HEK293T (cell line): ENCODE results near the gene ZNF260.
A peak's percentile ranks its signal among the peaks of the same experiment; 100 is the strongest.
"Not testable (repeated sequence)": the region's sequence is repeated elsewhere in the genome, so short reads cannot be mapped to it uniquely, and the experiment has no call there.

Experiments used
- CTCF ChIA-PET: fragments of 350-600 bp; formaldehyde crosslinking; extraction: SDS; loops from one replicate; lab custom pipeline; 2021; ENCODE audit warnings: antibody characterized with exemption, inconsistent platforms; lab: Yijun Ruan, JAX
- POLR2A ChIA-PET: fragments of 350-600 bp; formaldehyde crosslinking; extraction: SDS; loops from one replicate; lab custom pipeline; 2020; ENCODE audit warnings: antibody characterized with exemption, inconsistent platforms; lab: Yijun Ruan, JAX
- DNase-seq: peaks from one replicate; pipeline ENCODE4 v3.0.0; 2012; ENCODE audit warnings: mixed read lengths; ENCODE audit errors: extremely low spot score
- ARNT ChIP-seq: fragments of 450-650 bp; IDR thresholded peaks from 2 replicates; pipeline ENCODE4 v1.6.1; 2017; ENCODE audit warnings: mild to moderate bottlenecking
- BHLHE40 ChIP-seq: fragments of 450-650 bp; IDR thresholded peaks from 2 replicates; pipeline ENCODE4 v1.6.1; 2016; ENCODE audit warnings: mild to moderate bottlenecking, moderate library complexity, borderline replicate concordance
- CTBP1 ChIP-seq: fragments of 450-650 bp; IDR thresholded peaks from 2 replicates; pipeline ENCODE4 v1.6.1; 2016; ENCODE audit warnings: borderline replicate concordance
- ELF4 ChIP-seq: fragments of 450-650 bp; IDR thresholded peaks from 2 replicates; pipeline ENCODE4 v1.6.1; 2017; ENCODE audit warnings: antibody characterized with exemption
- FOXA1 ChIP-seq: fragments of 450-650 bp; IDR thresholded peaks from 2 replicates; pipeline ENCODE4 v1.6.1; 2016; ENCODE audit warnings: mild to moderate bottlenecking
- FOXK2 ChIP-seq: fragments of 450-650 bp; IDR thresholded peaks from 2 replicates; pipeline ENCODE4 v1.6.1; 2016; ENCODE audit warnings: mild to moderate bottlenecking
- FOXM1 ChIP-seq: fragments of 450-650 bp; IDR thresholded peaks from 2 replicates; pipeline ENCODE4 v1.6.1; 2017; ENCODE audit warnings: mild to moderate bottlenecking, borderline replicate concordance
- HDGF ChIP-seq: fragments of 450-650 bp; IDR thresholded peaks from 2 replicates; pipeline ENCODE4 v1.6.1; 2017; ENCODE audit warnings: antibody characterized with exemption, borderline replicate concordance
- L3MBTL2 ChIP-seq: fragments of 450-650 bp; conservative IDR thresholded peaks from 2 replicates; pipeline ENCODE4 v1.6.1; 2016; ENCODE audit warnings: mild to moderate bottlenecking
- LEF1 ChIP-seq: fragments of 450-650 bp; IDR thresholded peaks from 2 replicates; pipeline ENCODE4 v1.6.1; 2017; ENCODE audit warnings: mild to moderate bottlenecking, borderline replicate concordance
- NFRKB ChIP-seq: fragments of 450-650 bp; IDR thresholded peaks from 2 replicates; pipeline ENCODE4 v1.6.1; 2016; ENCODE audit warnings: mild to moderate bottlenecking, moderate library complexity
- SP1 ChIP-seq: fragments of 450-650 bp; IDR thresholded peaks from 2 replicates; pipeline ENCODE4 v1.6.1; 2017
- SUZ12 ChIP-seq: fragments of 450-650 bp; IDR thresholded peaks from 2 replicates; pipeline ENCODE4 v1.6.1; 2016; ENCODE audit warnings: mild to moderate bottlenecking
- TARDBP ChIP-seq: fragments of 450-650 bp; IDR thresholded peaks from 2 replicates; pipeline ENCODE4 v1.6.1; 2016
- ZNF384 ChIP-seq: fragments of 450-650 bp; IDR thresholded peaks from 2 replicates; pipeline ENCODE4 v1.6.1; 2016
- TF ChIP-seq, protein P1 (sequence below): fragments of 450-650 bp; IDR thresholded peaks from 2 replicates; pipeline ENCODE4 v1.6.1; 2016

Gene ZNF260

DNA sequence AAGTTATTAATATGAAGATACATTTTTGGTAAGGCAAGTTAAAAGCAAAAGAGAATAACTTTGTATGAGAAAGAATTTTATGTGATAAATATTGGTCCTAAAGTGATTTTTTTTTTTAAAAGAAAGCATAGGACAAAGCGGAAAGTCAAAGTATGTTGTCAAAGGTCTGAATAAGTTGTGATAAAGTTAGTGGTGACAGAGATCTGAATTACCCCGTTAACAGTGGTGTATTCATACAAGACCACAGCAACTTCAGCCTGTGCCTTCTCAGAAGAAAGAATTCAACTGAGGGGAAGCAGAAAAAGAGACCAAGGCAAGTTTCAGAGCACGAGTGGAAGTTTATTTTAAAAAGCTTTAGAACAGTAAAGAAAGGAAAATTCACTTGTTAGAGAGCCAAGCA lies 19.7 kb downstream of the ZNF260 start:
- no peak for DNase-seq
- TF ChIP-seq SP1 (no peak), HDGF (no peak), LEF1 (no peak), FOXA1 (no peak), FOXK2 (no peak), ARNT (no peak), L3MBTL2 (no peak), FOXM1 (no peak), NFRKB (no peak), TARDBP (no peak), ZNF384 (no peak), ELF4 (no peak), SUZ12 (no peak), CTBP1 (no peak), BHLHE40 (no peak)
- TF ChIP-seq, protein P1, sequence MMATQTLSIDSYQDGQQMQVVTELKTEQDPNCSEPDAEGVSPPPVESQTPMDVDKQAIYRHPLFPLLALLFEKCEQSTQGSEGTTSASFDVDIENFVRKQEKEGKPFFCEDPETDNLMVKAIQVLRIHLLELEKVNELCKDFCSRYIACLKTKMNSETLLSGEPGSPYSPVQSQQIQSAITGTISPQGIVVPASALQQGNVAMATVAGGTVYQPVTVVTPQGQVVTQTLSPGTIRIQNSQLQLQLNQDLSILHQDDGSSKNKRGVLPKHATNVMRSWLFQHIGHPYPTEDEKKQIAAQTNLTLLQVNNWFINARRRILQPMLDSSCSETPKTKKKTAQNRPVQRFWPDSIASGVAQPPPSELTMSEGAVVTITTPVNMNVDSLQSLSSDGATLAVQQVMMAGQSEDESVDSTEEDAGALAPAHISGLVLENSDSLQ: no peak
- POLR2A ChIA-PET: no interaction called here
- CTCF ChIA-PET: no interaction called here

DNA sequence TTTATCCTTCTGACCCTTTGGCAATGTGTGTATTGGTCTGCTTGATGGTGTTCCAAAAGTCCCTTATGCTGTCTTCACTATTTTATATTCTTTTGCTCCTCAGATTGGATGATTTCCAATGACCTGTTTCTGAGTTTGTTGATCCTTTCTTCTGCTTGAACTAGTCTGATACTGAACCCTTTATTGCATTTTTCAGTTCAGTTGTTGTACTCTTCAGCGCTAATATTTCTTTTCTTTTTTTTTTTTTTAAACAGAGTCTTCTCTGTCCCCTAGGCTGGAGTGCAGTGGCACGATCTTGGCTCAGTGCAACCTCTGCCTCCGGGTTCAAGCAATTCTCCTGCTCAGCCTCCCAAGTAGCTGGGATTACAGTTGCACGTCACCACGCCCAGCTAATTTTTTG lies 26.1 kb downstream of the ZNF260 start:
- ChIA-PET CTCF (no interaction called here), POLR2A (interaction anchor here (1.0 kb wide), 1 partner anchor 12 kb away, joined by 4 read pairs; the partner anchor contains the start of gene ZNF566)
- no peak for DNase-seq
- TF ChIP-seq BHLHE40 (no peak), SP1 (no peak), FOXK2 (no peak), TARDBP (no peak), ARNT (no peak), ELF4 (no peak), HDGF (no peak), LEF1 (no peak), ZNF384 (no peak), FOXM1 (no peak)
- TF ChIP-seq, protein P1: no peak

DNA sequence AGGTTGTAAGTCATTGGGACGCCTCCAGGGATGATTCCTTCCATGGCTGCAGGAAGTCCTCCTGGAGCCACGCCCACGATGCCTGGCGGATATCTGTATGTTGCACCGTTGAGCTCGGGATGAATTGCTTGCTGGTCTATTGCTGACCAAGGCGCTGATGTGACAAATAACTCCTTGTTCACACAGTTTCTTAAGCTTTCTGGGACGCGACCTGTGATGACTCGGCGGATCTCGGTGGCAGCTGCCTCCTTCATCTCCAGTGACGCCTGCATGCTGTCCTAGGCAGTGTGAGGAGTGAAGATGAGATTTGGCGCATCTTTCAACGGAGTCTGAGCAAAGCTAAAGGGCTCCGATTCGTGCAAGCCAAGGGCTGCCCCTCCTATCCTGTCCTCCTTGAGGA lies 31.1 kb downstream of the ZNF260 start:
- TF ChIP-seq NFRKB (no peak), L3MBTL2 (no peak), TARDBP (no peak), SUZ12 (no peak), ARNT (no peak)
- ChIA-PET CTCF (no interaction called here), POLR2A (no interaction called here)
- no peak for DNase-seq

DNA sequence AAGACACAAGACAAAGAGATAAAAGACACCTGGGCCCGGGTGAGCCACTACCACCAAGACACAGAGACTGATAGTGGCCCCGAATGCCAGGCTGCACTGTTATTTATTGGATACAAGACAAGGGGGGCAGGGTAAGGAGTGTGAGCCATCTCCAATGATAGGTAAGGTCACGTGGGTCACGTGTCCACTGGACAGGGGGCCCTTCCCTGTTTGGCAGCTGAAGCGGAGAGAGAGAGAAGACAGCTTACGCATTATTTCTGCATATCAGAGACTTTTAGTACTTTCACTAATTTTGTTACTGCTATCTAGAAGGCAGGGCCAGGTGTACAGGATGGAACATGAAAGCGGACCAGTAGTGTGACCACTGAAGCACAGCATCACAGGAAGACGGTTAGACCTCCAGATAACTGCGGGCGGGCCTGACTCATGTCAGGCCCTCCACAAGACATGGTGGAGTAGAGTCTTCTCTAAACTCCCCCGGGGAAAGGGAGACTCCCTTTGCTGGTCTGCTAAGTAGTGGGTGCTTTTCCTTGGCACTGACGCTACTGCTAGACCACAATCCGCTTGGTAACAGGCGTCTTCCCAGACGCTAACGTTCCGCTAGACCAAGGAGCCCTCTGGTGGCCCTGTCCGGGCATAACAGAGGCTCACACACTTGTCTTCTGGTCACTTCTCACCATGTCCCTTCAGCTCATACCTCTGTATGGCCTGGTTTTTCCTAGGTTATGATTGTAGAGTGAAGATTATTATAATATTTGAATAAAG lies 35.2 kb downstream of the ZNF260 start:
- CTCF ChIA-PET, POLR2A ChIA-PET: not testable (repeated sequence)
- DNase-seq: peak; percentile 10

DNA sequence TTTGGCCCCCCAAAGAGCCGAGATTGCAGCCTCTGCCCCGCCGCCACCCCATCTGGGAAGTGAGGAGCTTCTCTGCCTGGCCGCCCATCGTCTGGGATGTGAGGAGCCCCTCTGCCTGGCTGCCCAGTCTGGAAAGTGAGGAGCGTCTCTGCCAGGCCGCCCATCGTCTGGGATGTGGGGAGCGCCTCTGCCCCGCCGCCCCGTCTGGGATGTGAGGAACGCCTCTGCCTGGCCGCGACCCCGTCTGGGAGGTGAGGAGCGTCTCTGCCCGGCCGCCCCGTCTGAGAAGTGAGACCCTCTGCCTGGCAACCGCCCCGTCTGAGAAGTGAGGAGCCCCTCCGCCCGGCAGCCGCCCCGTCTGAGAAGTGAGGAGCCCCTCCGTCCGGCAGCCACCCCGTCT lies 37.2 kb downstream of the ZNF260 start:
- POLR2A ChIA-PET: interaction anchor here (1.2 to 1.9 kb wide), 2 partner anchors 74 to 105 kb away, joined by 3 to 4 read pairs; no protein-coding TSS in a partner anchor
- not testable (repeated sequence) for DNase-seq

DNA sequence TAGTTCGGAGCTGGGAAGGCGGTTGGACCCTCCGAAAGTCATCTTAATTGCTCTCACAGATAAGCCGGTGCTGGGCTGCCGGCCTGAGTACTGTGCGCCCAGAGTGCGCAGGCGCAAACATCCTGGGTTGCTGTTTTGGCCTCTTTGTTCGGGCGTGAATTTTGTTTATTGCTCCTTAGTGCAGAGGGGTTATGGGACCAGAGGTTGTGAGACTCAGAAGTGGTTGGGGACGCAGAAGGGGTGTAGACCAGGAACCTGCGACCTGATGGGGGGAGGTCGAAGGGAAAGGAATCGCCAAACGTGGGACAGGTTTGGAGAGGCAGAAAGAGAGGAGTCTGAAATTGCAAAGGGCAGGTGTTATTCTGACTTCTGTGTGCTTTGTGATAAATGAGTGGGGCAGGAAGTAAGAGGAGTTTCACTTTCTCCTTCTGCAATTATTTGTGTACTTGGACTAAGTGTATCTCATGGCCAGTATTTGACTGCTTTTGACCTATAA lies 38.1 kb downstream of the ZNF260 start:
- ChIA-PET POLR2A (interaction anchor here (0.9 to 2.3 kb wide), 11 partner anchors 11 to 588 kb away, joined by 3 to 20 read pairs (median 6); partner anchors contain the start of genes ZFP14, ZNF146, ZNF260 and ZNF345), CTCF (interaction anchor here (0.6 kb wide), 1 partner anchor 1433 kb away, joined by 3 read pairs; no protein-coding TSS in a partner anchor)
- TF ChIP-seq SUZ12 (no peak), HDGF (no peak), TARDBP (no peak), CTBP1 (no peak), LEF1 (no peak), FOXA1 (no peak), NFRKB (no peak), ZNF384 (no peak), ELF4 (no peak), BHLHE40 (no peak), FOXM1 (no peak), L3MBTL2 (no peak), ARNT (no peak), FOXK2 (no peak)
- TF ChIP-seq, protein P1: no peak
- peak; percentile 81 for DNase-seq

More for the DNA sequence above, 37.2 kb downstream of the ZNF260 start:
- CTCF ChIA-PET: not testable (repeated sequence)
